Measurements from ENCODE around the gene ZBTB44.

ZBTB44 gene

GRCh38 chr11:130217133-130218031 lies 97.3 kb downstream of the ZBTB44 start:
- no peak for DNase-seq
- no peak for TF ChIP-seq CTCF (IDR thresholded peaks at IDR 0.05; ENCODE audit: low read depth, low read length)

GRCh38 chr11:130216591-130217132 lies 98.1 kb downstream of the ZBTB44 start:
- H3K27me3 ChIP-seq (ENCODE audit: insufficient read depth, low read depth, severe bottlenecking): no peaks in the 10 kb centered on the region
- no peak for DNase-seq
- H3K4me3 ChIP-seq (ENCODE audit: low read depth, low read length): no peak overlapping the region
- H3K36me3 ChIP-seq: no peaks in the 10 kb centered on the region
- no peak for TF ChIP-seq CTCF (IDR thresholded peaks at IDR 0.05; ENCODE audit: low read depth, low read length)
- no peak overlapping the region for H3K27ac ChIP-seq
- H3K9me3 ChIP-seq (ENCODE audit: severe bottlenecking): no peaks in the 10 kb centered on the region

More at GRCh38 chr11:130217133-130218031, 97.3 kb downstream of the ZBTB44 start:
- H3K36me3 ChIP-seq: no peaks in the 10 kb centered on the region
- no peak overlapping the region for H3K27ac ChIP-seq
- no peaks in the 10 kb centered on the region for H3K9me3 ChIP-seq (ENCODE audit: severe bottlenecking)
- no peak overlapping the region for H3K4me3 ChIP-seq (ENCODE audit: low read depth, low read length)
- no peaks in the 10 kb centered on the region for H3K27me3 ChIP-seq (ENCODE audit: insufficient read depth, low read depth, severe bottlenecking)

GRCh38 chr11:130216221-130216550 lies 98.5 kb downstream of the ZBTB44 start:
- Histone ChIP-seq H3K27ac (no peak overlapping the region), H3K27me3 (ENCODE audit: insufficient read depth, low read depth, severe bottlenecking) (no peaks in the 10 kb centered on the region), H3K4me3 (ENCODE audit: low read depth, low read length) (no peak overlapping the region), H3K36me3 (no peaks in the 10 kb centered on the region), H3K9me3 (ENCODE audit: severe bottlenecking) (no peaks in the 10 kb centered on the region)
- DNase-seq: no peak
- TF ChIP-seq CTCF (IDR thresholded peaks at IDR 0.05; ENCODE audit: low read depth, low read length): no peak

GRCh38 chr11:130215531-130216220 lies 99.0 kb downstream of the ZBTB44 start:
- no peak for TF ChIP-seq CTCF (IDR thresholded peaks at IDR 0.05; ENCODE audit: low read depth, low read length)
- no peaks in the 10 kb centered on the region for H3K27me3 ChIP-seq (ENCODE audit: insufficient read depth, low read depth, severe bottlenecking)
- no peaks in the 10 kb centered on the region for H3K36me3 ChIP-seq
- DNase-seq: no peak
- no peak overlapping the region for H3K27ac ChIP-seq
- H3K9me3 ChIP-seq (ENCODE audit: severe bottlenecking): no peaks in the 10 kb centered on the region
- H3K4me3 ChIP-seq (ENCODE audit: low read depth, low read length): no peak overlapping the region

- no peak overlapping the region for H3K27ac ChIP-seq
- no peaks in the 10 kb centered on the region for H3K36me3 ChIP-seq
- H3K4me3 ChIP-seq (ENCODE audit: low read depth, low read length): no peak overlapping the region
- no peak for DNase-seq
- TF ChIP-seq CTCF (IDR thresholded peaks at IDR 0.05; ENCODE audit: low read depth, low read length): no peak
- no peaks in the 10 kb centered on the region for H3K9me3 ChIP-seq (ENCODE audit: severe bottlenecking)
- no peaks in the 10 kb centered on the region for H3K27me3 ChIP-seq (ENCODE audit: insufficient read depth, low read depth, severe bottlenecking)
Observed at GRCh38 chr11:130214861-130215530, 99.7 kb downstream of the ZBTB44 start.
